H1 (cell line): ENCODE results near the gene H2AZ2.

ENCODE experiments used
- CTCF ChIP-seq, 3 experiments: IDR thresholded peaks; 1 replicate in 2 of 3; 2 replicates in 1 of 3; pipeline versions ENCODE4 v1.5.1 to v1.6.1; 2011; ENCODE audit warnings: low read length in 3 of 3, mild to moderate bottlenecking in 3 of 3, inconsistent platforms in 2 of 3, low read depth in 1 of 3, moderate library complexity in 1 of 3; ENCODE audit not compliant: insufficient read depth in 1 of 3; ENCODE audit errors: control extremely low read depth in 1 of 3
- EGR1 ChIP-seq: IDR thresholded peaks from 2 replicates; pipeline ENCODE4 v1.6.1; 2011; ENCODE audit warnings: low read depth, low read length, borderline replicate concordance
- EZH2 ChIP-seq: fragments of 200-600 bp; sonication (generic); IDR thresholded peaks from 2 replicates; pipeline ENCODE4 v1.7.1; 2012; ENCODE audit warnings: low read depth, mild to moderate bottlenecking, moderate library complexity, low read length, inconsistent platforms; ENCODE audit not compliant: severe bottlenecking
- KDM1A ChIP-seq: fragments of 200-600, 300-600 bp; sonication (generic); IDR thresholded peaks from 2 replicates; pipeline ENCODE4 v1.7.1; 2016; ENCODE audit warnings: mild to moderate bottlenecking, low read length, borderline replicate concordance
- PHF8 ChIP-seq: fragments of 200-600 bp; sonication (generic); conservative IDR thresholded peaks from 2 replicates; pipeline ENCODE4 v1.7.1; 2012; ENCODE audit warnings: low read depth, mild to moderate bottlenecking, inconsistent platforms, low read length, moderate library complexity
- ZNF274 ChIP-seq: IDR thresholded peaks from 2 replicates; pipeline ENCODE4 v1.7.0; 2012; ENCODE audit warnings: low read length, borderline replicate concordance; ENCODE audit errors: extremely low read depth

- TF ChIP-seq CTCF (IDR thresholded peaks at IDR 0.05; ENCODE audit: control extremely low read depth in 1 of 3, insufficient read depth in 1 of 3, low read depth in 1 of 3, low read length in 3 of 3) (no peak), EGR1 (no peak), ZNF274 (no peak), KDM1A (no peak), PHF8 (no peak), EZH2 (no peak)
These were observed 49.1 kb downstream of the H2AZ2 start for GRCh38 chr7:44798649-44799305.
